Ishikawa (cell line): ENCODE measurements around the gene TARBP2.

Experiments
- EGR1 ChIP-seq: IDR thresholded peaks from 2 replicates; pipeline ENCODE4 v1.6.1; 2012
- EP300 ChIP-seq: IDR thresholded peaks from 2 replicates; pipeline ENCODE4 v1.6.1; 2012; ENCODE audit warnings: borderline replicate concordance

GRCh38 chr12:53523131-53523530, 22.0 kb downstream of the TARBP2 start:
- TF ChIP-seq EP300 (no peak), EGR1 (no peak)
